Prostate gland (tissue), 2 donors: ENCODE data around the gene DLST.

Source experiments
- POLR2A ChIP-seq: fragments of 450-650 bp; IDR thresholded peaks from one replicate; pipeline ENCODE4 v1.6.1; 2016; ENCODE audit warnings: antibody characterized with exemption, mild to moderate bottlenecking
- POLR2AphosphoS5 ChIP-seq: sonication (generic); formaldehyde crosslinking; IDR thresholded peaks from one replicate; pipeline ENCODE4 v1.6.1; 2017; ENCODE audit warnings: antibody characterized with exemption
- TF ChIP-seq, protein P1 (sequence below), 4 experiments: fragments of 200-600 bp in 2 of 4; fragments of 450-650 bp in 2 of 4; sonication (generic) in 2 of 4; IDR thresholded peaks; 1 replicate in 3 of 4; 2 replicates in 1 of 4; pipeline ENCODE4 v1.5.1; 2016 to 2019; ENCODE audit warnings: antibody characterized with exemption in 4 of 4, mild to moderate bottlenecking in 2 of 4, moderate library complexity in 2 of 4

DNA sequence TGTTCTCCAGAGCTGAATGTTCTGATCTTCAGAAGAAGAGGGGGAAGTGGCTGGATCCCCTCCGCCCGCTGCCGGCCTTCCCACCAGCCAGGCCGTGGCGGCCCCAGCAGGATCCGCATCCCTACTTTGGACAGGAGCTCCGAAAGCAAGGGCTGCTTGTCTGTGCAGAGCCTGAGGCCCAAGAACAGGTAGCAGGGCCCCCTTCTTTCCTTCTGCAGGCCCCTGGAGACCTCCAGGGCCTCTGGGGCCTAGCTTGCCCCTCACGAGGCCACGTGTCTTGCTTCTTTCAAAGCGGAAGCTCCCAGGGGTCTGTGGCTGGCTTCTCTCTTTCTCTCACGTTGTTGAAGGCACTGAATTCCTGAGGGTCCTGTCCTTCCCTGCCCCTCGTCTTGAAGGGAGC lies 60.5 kb downstream of the DLST start:
- TF ChIP-seq, protein P1, sequence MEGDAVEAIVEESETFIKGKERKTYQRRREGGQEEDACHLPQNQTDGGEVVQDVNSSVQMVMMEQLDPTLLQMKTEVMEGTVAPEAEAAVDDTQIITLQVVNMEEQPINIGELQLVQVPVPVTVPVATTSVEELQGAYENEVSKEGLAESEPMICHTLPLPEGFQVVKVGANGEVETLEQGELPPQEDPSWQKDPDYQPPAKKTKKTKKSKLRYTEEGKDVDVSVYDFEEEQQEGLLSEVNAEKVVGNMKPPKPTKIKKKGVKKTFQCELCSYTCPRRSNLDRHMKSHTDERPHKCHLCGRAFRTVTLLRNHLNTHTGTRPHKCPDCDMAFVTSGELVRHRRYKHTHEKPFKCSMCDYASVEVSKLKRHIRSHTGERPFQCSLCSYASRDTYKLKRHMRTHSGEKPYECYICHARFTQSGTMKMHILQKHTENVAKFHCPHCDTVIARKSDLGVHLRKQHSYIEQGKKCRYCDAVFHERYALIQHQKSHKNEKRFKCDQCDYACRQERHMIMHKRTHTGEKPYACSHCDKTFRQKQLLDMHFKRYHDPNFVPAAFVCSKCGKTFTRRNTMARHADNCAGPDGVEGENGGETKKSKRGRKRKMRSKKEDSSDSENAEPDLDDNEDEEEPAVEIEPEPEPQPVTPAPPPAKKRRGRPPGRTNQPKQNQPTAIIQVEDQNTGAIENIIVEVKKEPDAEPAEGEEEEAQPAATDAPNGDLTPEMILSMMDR (IDR thresholded peaks at IDR 0.05), result no peak
- TF ChIP-seq POLR2AphosphoS5, result no peak
- no peak for TF ChIP-seq POLR2A
